ENCODE measurements around the gene DIP2B. TPM values are rescaled to one million over a fixed set of nuclear protein-coding genes. Genes with fewer than 3 reads are reported as not detected.

The DIP2B gene
- total RNA-seq, 4 donors from 2014 or later: 19.8 to 25.9 (median 23.8) TPM

- H3K4me3 ChIP-seq: no peak overlapping the region
- no peak for ATAC-seq
- H3K4me1 ChIP-seq: peaks cover 0 to 11% (median 0%) of the 10 kb centered on the region in 3 donors
- H3K27me3 ChIP-seq: no peaks in the 10 kb centered on the region
- H3K36me3 ChIP-seq: peaks cover 5 to 93% of the 10 kb centered on the region in 2 donors
- 83 to 87% methylated on average over 1 to 3 of the region's 3 CpGs for whole genome bisulfite sequencing, 2 donors (ENCODE audit: low coverage in 1 of 2)
- H3K9me3 ChIP-seq: no peaks in the 10 kb centered on the region
- H3K27ac ChIP-seq: no peak overlapping the region
- no peak for TF ChIP-seq CTCF (IDR thresholded peaks at IDR 0.05)
- TF ChIP-seq EP300 (IDR thresholded peaks at IDR 0.05): no peak
- TF ChIP-seq POLR2A (IDR thresholded peaks at IDR 0.05): no peak
- TF ChIP-seq POLR2AphosphoS5 (IDR thresholded peaks at IDR 0.05): no peak
Observed at GRCh38 chr12:50720085-50720484, 215.3 kb downstream of the DIP2B start.

- no peaks in the 10 kb centered on the region for H3K27me3 ChIP-seq
- H3K4me1 ChIP-seq: peaks cover 0 to 11% (median 0%) of the 10 kb centered on the region in 3 donors
- H3K27ac ChIP-seq: no peak overlapping the region
- no peak overlapping the region for H3K4me3 ChIP-seq
- ATAC-seq: no peak
- H3K36me3 ChIP-seq: peaks cover 5 to 93% of the 10 kb centered on the region in 2 donors
- WGBS, 2 donors (ENCODE audit: low coverage in 1 of 2): 78 to 85% methylated on average over 5 of the region's 5 CpGs
- TF ChIP-seq EP300 (IDR thresholded peaks at IDR 0.05): no peak
- TF ChIP-seq POLR2AphosphoS5 (IDR thresholded peaks at IDR 0.05): no peak
- no peak for TF ChIP-seq POLR2A (IDR thresholded peaks at IDR 0.05)
- no peak for TF ChIP-seq CTCF (IDR thresholded peaks at IDR 0.05)
- no peaks in the 10 kb centered on the region for H3K9me3 ChIP-seq
Observed at GRCh38 chr12:50720501-50720900, 215.7 kb downstream of the DIP2B start.

GRCh38 chr12:50723865-50724264 is 219.1 kb downstream of the DIP2B start:
- no peak for ATAC-seq
- Histone ChIP-seq H3K4me1 (peaks cover 0 to 11% (median 0%) of the 10 kb centered on the region in 3 donors), H3K27ac (no peak overlapping the region)

GRCh38 chr12:50725011-50725942 is 220.5 kb downstream of the DIP2B start:
- ATAC-seq: no peak
- Histone ChIP-seq H3K27me3 (no peaks in the 10 kb centered on the region), H3K4me1 (peaks cover 0 to 11% (median 0%) of the 10 kb centered on the region in 3 donors), H3K36me3 (peaks cover 8 to 98% of the 10 kb centered on the region in 2 donors), H3K27ac (no peak overlapping the region), H3K4me3 (no peak overlapping the region), H3K9me3 (no peaks in the 10 kb centered on the region)
- WGBS, 2 donors (ENCODE audit: low coverage in 1 of 2): 75 to 78% methylated on average over 5 of the region's 5 CpGs
- TF ChIP-seq CTCF (IDR thresholded peaks at IDR 0.05) (no peak), POLR2AphosphoS5 (IDR thresholded peaks at IDR 0.05) (no peak), EP300 (IDR thresholded peaks at IDR 0.05) (no peak), POLR2A (IDR thresholded peaks at IDR 0.05) (no peak)

More at GRCh38 chr12:50723865-50724264, 219.1 kb downstream of the DIP2B start:
- 57% methylated on average over 1 of the region's 1 CpG; no CpG with 5 or more reads in 1 of the 2 donors for WGBS, 2 donors (ENCODE audit: low coverage in 1 of 2)
- Histone ChIP-seq H3K36me3 (peaks cover 8 to 96% of the 10 kb centered on the region in 2 donors), H3K9me3 (no peaks in the 10 kb centered on the region), H3K4me3 (no peak overlapping the region), H3K27me3 (no peaks in the 10 kb centered on the region)
- TF ChIP-seq CTCF (IDR thresholded peaks at IDR 0.05): no peak
- no peak for TF ChIP-seq EP300 (IDR thresholded peaks at IDR 0.05)
- no peak for TF ChIP-seq POLR2A (IDR thresholded peaks at IDR 0.05)
- TF ChIP-seq POLR2AphosphoS5 (IDR thresholded peaks at IDR 0.05): no peak
